ENCODE results near the gene RSPO1. TPM values are rescaled to one million over a fixed set of nuclear protein-coding genes. Genes with fewer than 3 reads are reported as not detected.

Gene RSPO1
- total and polyA plus RNA-seq, 10 of the 15 experiments (the other 5 are each of a cell fraction or from before 2014, with no cell fraction given) = not detected

DNA sequence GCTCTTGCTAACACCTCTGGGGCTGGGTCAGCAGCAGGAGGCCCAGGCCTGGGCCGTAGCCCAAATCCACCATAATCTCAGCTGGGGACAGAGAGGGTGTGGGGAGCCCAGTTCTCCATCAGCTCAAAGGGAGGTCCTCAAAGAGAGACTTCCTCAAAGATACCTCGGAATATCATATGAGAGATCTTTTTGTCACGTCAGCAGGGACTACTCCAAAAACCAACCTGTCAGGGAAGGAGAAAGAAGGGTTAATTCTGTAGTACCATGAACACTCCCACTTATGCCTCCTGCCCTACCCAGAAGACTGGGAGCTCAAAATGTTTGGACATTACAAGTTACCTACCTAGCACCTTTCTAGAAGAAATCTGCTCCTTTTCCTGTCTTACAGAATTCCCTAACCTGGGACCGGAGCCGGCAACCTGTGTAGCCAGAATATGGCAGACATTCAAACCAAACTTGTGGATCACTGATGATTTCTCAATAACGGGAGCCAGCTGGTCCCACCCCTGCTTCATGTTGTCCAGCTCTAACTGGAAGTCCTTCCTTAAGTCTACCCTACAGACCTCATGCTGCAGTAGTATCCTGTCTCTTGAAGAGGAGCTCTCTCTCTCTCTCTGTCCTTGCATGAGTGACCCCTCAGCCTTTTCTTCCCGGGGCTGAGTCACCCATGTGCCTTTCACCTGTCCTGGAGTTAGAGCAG is 4.8 kb downstream of the RSPO1 start:
- H4K20me1 ChIP-seq (ENCODE audit: control insufficient read depth, insufficient read depth) = no peaks in the 10 kb centered on the region
- H3K36me3 ChIP-seq (ENCODE audit: control insufficient read depth in 2 of 2, insufficient read depth in 2 of 2, low read length in 1 of 2) = no peaks in the 10 kb centered on the region
- FAIRE-seq = no peak
- no peaks in the 10 kb centered on the region for H3K9me3 ChIP-seq (replicated peaks; ENCODE audit: control insufficient read depth, insufficient read depth, low read length)
- no peak overlapping the region for H3K27ac ChIP-seq (ENCODE audit: control insufficient read depth, insufficient read depth)
- H2AFZ ChIP-seq (ENCODE audit: control insufficient read depth, low read depth, low read length) = no peak overlapping the region
- 49% methylated on average over 7 of the region's 7 CpGs for WGBS (ENCODE audit: insufficient coverage, insufficient replicate concordance, low lambda C conversion rate, missing lambda C conversion rate)
- ChIA-PET RAD21 (ENCODE audit: unreplicated experiment) (interaction anchor here (0.6 kb wide), 1 partner anchor 115 kb away, joined by 3 read pairs; the partner anchor contains the start of gene MEAF6), CTCF (no interaction called here), SMC1A (ENCODE audit: uncharacterized antibody, unreplicated experiment) (no interaction called here), POLR2A (no interaction called here)
- H3K4me2 ChIP-seq (ENCODE audit: control insufficient read depth, insufficient read depth) = no peak overlapping the region
- no peak for ATAC-seq
- no peak for DNase-seq (ENCODE audit: low read depth, low spot score)
- H3K4me3 ChIP-seq = no peak overlapping the region
- no peaks in the 10 kb centered on the region for H3K4me1 ChIP-seq (ENCODE audit: control insufficient read depth, insufficient read depth, low read length)
- no peak overlapping the region for H3K9ac ChIP-seq (ENCODE audit: control insufficient read depth, insufficient read depth, low read length)
- H3K79me2 ChIP-seq (ENCODE audit: control insufficient read depth, insufficient read depth, low read length) = no peaks in the 10 kb centered on the region
- intact Hi-C loops (cut with micrococcal nuclease; ENCODE audit: unreplicated experiment) = no loop called here
- no TSS peak for BruUV-seq (replicated peaks)
- H3K27me3 ChIP-seq (replicated peaks in 1 of 2; ENCODE audit: control insufficient read depth in 2 of 2, insufficient read depth in 2 of 2, low read length in 1 of 2) = peaks cover 15 to 34% of the 10 kb centered on the region in 2 experiments
- in situ Hi-C loops (cut with MboI) = no loop called here
- TF ChIP-seq CEBPB (IDR thresholded peaks at IDR 0.05; ENCODE audit: borderline replicate concordance in 1 of 2, low read depth in 2 of 2, low read length in 2 of 2) (no peak), NBN (IDR thresholded peaks at IDR 0.05) (no peak), HCFC1 (IDR thresholded peaks at IDR 0.05; ENCODE audit: low read length) (no peak), CREB1 (IDR thresholded peaks at IDR 0.05; ENCODE audit: low read depth) (no peak), FOXM1 (IDR thresholded peaks at IDR 0.05; ENCODE audit: low read depth, low read length) (no peak), CBX3 (IDR thresholded peaks at IDR 0.05; ENCODE audit: borderline replicate concordance, low read depth) (no peak), SMARCA5 (IDR thresholded peaks at IDR 0.05) (no peak), NFYB (IDR thresholded peaks at IDR 0.05; ENCODE audit: insufficient read depth, low read depth, low read length) (no peak), CREM (IDR thresholded peaks at IDR 0.05; ENCODE audit: low read depth) (no peak), CBFB (IDR thresholded peaks at IDR 0.05; ENCODE audit: low read depth) (no peak), SMAD1 (IDR thresholded peaks at IDR 0.05; ENCODE audit: low read depth, partially characterized antibody) (no peak), POLR2AphosphoS2 (IDR thresholded peaks at IDR 0.05; ENCODE audit: low read depth, low read length) (no peak), HDAC2 (IDR thresholded peaks at IDR 0.05) (no peak)
- TF ChIP-seq, protein P1, sequence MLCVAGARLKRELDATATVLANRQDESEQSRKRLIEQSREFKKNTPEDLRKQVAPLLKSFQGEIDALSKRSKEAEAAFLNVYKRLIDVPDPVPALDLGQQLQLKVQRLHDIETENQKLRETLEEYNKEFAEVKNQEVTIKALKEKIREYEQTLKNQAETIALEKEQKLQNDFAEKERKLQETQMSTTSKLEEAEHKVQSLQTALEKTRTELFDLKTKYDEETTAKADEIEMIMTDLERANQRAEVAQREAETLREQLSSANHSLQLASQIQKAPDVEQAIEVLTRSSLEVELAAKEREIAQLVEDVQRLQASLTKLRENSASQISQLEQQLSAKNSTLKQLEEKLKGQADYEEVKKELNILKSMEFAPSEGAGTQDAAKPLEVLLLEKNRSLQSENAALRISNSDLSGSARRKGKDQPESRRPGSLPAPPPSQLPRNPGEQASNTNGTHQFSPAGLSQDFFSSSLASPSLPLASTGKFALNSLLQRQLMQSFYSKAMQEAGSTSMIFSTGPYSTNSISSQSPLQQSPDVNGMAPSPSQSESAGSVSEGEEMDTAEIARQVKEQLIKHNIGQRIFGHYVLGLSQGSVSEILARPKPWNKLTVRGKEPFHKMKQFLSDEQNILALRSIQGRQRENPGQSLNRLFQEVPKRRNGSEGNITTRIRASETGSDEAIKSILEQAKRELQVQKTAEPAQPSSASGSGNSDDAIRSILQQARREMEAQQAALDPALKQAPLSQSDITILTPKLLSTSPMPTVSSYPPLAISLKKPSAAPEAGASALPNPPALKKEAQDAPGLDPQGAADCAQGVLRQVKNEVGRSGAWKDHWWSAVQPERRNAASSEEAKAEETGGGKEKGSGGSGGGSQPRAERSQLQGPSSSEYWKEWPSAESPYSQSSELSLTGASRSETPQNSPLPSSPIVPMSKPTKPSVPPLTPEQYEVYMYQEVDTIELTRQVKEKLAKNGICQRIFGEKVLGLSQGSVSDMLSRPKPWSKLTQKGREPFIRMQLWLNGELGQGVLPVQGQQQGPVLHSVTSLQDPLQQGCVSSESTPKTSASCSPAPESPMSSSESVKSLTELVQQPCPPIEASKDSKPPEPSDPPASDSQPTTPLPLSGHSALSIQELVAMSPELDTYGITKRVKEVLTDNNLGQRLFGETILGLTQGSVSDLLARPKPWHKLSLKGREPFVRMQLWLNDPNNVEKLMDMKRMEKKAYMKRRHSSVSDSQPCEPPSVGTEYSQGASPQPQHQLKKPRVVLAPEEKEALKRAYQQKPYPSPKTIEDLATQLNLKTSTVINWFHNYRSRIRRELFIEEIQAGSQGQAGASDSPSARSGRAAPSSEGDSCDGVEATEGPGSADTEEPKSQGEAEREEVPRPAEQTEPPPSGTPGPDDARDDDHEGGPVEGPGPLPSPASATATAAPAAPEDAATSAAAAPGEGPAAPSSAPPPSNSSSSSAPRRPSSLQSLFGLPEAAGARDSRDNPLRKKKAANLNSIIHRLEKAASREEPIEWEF (IDR thresholded peaks at IDR 0.05; ENCODE audit: insufficient replicate concordance, low read depth, low read length) = no peak
- TF ChIP-seq, protein P2, sequence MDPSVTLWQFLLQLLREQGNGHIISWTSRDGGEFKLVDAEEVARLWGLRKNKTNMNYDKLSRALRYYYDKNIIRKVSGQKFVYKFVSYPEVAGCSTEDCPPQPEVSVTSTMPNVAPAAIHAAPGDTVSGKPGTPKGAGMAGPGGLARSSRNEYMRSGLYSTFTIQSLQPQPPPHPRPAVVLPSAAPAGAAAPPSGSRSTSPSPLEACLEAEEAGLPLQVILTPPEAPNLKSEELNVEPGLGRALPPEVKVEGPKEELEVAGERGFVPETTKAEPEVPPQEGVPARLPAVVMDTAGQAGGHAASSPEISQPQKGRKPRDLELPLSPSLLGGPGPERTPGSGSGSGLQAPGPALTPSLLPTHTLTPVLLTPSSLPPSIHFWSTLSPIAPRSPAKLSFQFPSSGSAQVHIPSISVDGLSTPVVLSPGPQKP (IDR thresholded peaks at IDR 0.05; ENCODE audit: low read depth, low read length) = no peak
- TF ChIP-seq, protein P3, sequence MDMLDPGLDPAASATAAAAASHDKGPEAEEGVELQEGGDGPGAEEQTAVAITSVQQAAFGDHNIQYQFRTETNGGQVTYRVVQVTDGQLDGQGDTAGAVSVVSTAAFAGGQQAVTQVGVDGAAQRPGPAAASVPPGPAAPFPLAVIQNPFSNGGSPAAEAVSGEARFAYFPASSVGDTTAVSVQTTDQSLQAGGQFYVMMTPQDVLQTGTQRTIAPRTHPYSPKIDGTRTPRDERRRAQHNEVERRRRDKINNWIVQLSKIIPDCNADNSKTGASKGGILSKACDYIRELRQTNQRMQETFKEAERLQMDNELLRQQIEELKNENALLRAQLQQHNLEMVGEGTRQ (IDR thresholded peaks at IDR 0.05; ENCODE audit: borderline replicate concordance, low read depth, low read length) = no peak
